HG03558 (cell line): Measurements from ENCODE around the gene AFF3.
"Not testable (repeated sequence)": the region's sequence is repeated elsewhere in the genome, so short reads cannot be mapped to it uniquely, and the experiment has no call there.

ENCODE experiments used
- ATAC-seq: cut with Tn5 transposase; IDR thresholded peaks from one replicate; pipeline ENCODE4 v1.9.1; 2021; ENCODE audit warnings: moderate number of reproducible peaks; ENCODE audit not compliant: unreplicated experiment; ENCODE audit errors: extremely low read depth

The AFF3 gene

GRCh38 chr2:99776906-99777646 lies 365.3 kb downstream of the AFF3 start:
- no peak for ATAC-seq

- no peak for ATAC-seq
Measured at GRCh38 chr2:99776206-99776905, 366.0 kb downstream of the AFF3 start.

- ATAC-seq: no peak
Measured at GRCh38 chr2:99775585-99775984, 366.8 kb downstream of the AFF3 start.

GRCh38 chr2:99773642-99774041 lies 368.7 kb downstream of the AFF3 start:
- ATAC-seq: not testable (repeated sequence)

DNA sequence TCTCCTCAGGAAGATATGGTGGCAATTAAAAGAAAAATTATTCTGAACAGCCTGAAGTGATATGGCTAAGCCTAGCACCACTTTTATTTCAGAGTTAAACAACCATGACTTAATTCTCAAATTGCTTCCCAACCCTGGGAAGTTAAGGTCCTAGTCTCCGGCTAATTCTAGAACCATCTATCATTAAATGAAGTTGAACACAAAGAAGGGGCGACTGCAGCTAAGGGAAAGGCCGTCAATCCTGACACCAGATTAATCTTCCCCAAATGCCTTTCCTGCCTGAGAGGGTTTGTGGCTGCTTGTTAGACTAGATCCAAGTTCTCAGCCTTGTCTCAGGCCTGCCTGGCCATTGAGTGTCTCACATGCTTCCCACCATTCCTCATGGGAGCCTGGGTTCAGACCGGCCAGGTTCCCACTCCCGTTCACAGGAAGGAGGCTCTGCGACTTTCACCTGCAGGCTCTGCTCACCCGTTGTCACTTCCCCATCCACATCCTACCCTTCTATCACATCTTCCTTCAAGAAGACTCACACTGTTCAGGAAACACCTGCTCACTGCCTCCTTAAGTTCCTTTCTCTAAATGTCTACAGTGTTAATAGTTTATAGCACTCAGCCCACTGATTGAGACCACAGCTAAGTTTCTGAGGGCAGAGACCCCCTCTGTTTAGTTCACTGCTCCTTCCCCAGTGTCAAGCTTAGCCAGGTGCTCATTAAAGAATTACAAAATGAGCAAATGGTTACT lies 369.6 kb downstream of the AFF3 start:
- ATAC-seq: no peak

- no peak for ATAC-seq
Measured at GRCh38 chr2:99771681-99772333, 370.6 kb downstream of the AFF3 start.

DNA sequence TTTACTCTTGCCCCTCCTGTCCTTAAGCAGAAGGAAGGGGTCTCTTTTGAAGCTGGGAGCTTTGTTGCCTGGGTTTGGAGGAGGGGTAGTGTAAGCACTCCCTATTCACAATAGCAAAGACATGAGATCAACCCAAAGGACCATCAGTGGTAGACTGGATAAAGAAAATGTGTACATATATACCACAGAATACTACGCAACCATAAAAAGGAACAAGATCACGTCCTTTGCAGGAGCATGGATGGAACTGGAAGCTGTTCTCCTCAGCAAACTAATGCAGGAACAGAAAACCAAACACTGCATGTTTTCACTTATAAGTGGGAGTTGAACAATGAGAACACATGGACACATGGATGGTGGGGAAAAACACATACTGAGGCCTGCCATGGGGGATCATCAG lies 371.5 kb downstream of the AFF3 start:
- ATAC-seq: no peak

DNA sequence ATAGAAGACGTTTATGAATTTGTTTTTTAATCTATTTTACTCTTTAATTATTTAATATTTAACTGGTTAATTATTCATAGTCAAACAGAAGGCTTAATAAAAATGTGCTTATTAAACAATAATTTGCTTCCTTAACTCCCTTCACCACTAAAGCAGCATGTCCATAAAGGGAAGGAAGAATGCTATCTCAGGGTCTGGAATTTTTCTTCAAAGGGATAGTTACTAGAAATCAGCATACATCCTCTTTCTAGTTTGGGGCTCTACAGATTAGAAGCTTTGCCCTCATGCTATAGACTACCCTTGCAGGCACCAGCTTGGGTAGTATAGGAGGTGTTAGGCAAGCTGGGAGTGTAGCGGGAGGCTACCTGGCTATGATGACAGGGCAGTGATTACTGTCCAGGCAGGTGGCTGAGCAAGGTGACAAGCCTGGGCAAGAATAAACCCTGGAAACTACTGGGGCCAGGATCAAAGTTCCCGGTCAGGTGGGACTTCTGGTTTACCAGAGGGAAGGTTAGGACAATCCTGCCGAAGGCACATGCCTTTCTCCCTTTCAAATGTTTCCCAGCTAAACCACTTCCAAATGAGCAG lies 376.6 kb downstream of the AFF3 start:
- no peak for ATAC-seq

DNA sequence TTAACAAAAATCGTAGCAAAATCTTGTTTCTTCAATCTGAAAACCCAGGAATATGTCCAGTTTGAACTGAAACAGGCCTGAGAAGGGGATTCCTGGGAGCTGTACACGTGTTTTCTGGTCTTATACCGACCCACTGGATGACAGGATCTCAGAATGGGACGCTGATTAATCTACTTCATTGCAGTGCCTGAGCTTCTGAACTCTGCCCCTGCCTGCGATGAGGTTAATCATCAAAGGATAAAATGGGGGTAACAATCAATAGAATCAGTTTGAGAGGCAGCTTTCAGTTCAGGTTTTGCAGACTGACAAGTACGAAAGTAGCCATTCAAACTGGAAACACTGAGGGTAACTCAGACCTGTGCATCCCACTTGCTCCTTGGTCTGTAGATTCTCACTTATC lies 378.6 kb downstream of the AFF3 start:
- no peak for ATAC-seq

GRCh38 chr2:99762714-99763113 lies 379.7 kb downstream of the AFF3 start:
- no peak for ATAC-seq

GRCh38 chr2:99757611-99758114 lies 384.7 kb downstream of the AFF3 start:
- ATAC-seq: no peak

DNA sequence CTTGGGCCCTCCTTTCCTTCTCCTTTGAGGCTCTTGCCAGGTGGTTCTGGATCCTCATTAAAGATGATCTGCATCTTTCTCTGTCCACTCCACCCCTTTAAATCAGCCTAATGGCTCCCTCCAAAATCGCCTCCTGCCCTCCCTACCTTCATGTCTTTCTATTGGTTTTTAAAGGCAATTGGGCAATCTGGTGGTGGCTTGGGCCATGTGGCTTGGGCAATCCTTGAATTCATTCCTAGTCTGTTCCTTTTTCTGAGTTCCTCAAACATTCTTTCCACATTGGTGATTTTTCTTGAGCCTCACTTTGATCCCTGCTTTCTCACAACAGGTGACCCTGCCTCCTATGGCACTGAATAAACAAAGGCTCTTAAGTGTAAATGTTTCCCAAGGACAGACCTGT lies 386.3 kb downstream of the AFF3 start:
- no peak for ATAC-seq

GRCh38 chr2:99754210-99754609 lies 388.2 kb downstream of the AFF3 start:
- ATAC-seq: no peak

DNA sequence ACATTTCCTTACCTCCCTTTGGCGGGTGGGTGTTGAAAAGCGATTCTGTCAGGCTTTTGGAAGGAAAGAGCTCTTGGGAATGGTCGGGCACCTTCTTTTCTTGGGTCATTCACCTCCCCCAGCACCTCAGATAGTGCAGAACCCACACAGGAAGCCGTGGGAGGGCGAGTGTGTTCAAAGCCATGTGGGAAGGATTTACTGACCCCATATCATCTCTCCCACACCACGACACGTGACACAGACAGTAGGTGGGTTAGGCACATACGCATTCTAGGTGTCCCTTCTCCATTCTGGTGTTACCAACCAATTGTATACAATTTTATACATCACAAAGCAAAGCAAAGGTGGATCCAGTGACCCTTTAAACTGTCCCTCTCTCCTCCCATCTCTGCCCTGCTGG lies 388.9 kb downstream of the AFF3 start:
- ATAC-seq: no peak

GRCh38 chr2:99748344-99748743 lies 394.0 kb downstream of the AFF3 start:
- ATAC-seq: no peak

- ATAC-seq: no peak
Measured at GRCh38 chr2:99747842-99748241, 394.5 kb downstream of the AFF3 start.

DNA sequence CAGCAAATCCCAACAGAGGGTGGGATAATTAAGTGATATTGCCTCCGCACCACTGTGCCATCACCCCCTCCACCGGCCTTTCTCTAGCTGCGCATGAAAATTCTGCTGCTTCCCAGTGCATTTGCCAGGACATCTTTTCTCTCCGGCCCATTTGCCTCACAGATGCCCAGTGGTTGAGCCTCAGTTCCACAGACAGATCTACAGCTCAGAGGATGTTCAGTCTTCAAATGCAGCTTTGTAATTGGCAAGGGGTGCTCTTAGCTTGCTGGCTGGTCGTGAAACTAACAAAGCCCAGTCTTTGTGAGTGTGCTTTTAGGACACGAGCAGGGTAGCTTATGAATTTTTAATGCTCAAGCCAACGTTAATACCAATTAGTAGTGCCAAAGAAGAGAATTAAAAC lies 399.2 kb downstream of the AFF3 start:
- ATAC-seq: no peak

DNA sequence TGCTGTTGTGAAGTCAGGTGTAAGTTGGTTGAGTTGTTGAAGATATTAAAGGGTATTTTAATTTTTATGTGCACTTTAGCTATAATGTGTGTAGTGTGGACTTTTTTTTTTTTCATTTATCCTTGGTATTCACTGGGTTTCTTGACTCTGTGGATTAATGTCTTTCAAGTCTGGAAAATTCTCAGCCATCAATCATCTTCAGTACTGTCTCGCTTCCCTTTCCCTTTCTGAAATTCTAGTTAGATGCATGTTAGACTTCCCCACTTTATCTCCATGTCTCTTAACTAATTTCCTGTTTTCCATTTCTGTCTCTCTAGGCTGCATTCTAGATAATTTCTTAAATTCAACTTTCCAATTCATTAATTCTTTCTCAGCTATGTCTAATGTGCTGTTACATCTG lies 404.9 kb downstream of the AFF3 start:
- no peak for ATAC-seq

DNA sequence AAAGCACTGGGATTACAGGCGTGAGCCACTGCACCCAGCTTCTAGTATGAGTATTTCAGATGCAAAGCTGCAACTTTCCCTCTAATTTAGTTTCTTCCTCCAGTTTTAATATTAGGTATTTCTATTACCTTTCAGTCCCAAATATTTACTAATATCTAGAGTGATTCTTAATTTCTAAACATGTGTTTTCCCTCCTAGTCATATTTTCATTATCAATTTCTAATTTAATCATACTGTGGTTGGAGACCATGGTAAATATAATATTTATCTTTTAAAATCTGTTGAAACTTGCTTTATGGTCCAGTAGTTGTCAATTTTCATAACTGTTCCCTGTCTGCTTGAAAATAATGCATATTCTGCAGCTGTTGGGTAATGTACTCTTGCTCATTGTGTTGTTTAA lies 406.6 kb downstream of the AFF3 start:
- no peak for ATAC-seq

GRCh38 chr2:99735314-99735713 lies 407.1 kb downstream of the AFF3 start:
- ATAC-seq: not testable (repeated sequence)
